H7 (cell line): ENCODE measurements around the gene ITPRIPL1. TPM values are rescaled to one million over a fixed set of nuclear protein-coding genes. Genes with fewer than 3 reads are reported as not detected.
A peak's percentile ranks its signal among the peaks of the same experiment; 100 is the strongest.

Experiments used
- DNase-seq: peaks from one replicate; pipeline ENCODE4 v3.0.0; 2012
- H3K27me3 ChIP-seq: 2 replicates; pipeline ENCODE4 v1.6.0; 2011; ENCODE audit warnings: mild to moderate bottlenecking, low read length; ENCODE audit not compliant: control insufficient read depth, insufficient read depth
- H3K36me3 ChIP-seq: replicated peaks from 2 replicates; pipeline ENCODE4 v1.5.1; 2011; ENCODE audit warnings: low read length; ENCODE audit not compliant: control insufficient read depth, insufficient read depth
- H3K4me3 ChIP-seq: 2 replicates; pipeline ENCODE4 v1.5.1; 2011; ENCODE audit warnings: low read depth, mild to moderate bottlenecking, control low read depth, low read length, moderate library complexity; ENCODE audit not compliant: insufficient read depth
- total RNA-seq: library from RNA; depleted of rRNA; stranded (reverse); fragments of >200 nt; shearing (Covaris generic); gene quantifications from 2 replicates; pipeline ENCODE4 v1.2.3, GENCODE V29; 2014

The ITPRIPL1 gene
- total RNA-seq, 1 experiment from 2014 or later, result 9.0 TPM

- DNase-seq, result no peak
- H3K36me3 ChIP-seq, result no peaks in the 10 kb centered on the region
These were observed 9.6 kb upstream of the ITPRIPL1 start for GRCh38 chr2:96315400-96316071.

GRCh38 chr2:96316999-96317398, 8.1 kb upstream of the ITPRIPL1 start:
- no peak for DNase-seq
- Histone ChIP-seq H3K4me3 (no peak overlapping the region), H3K27me3 (peaks cover 29% of the 10 kb centered on the region), H3K36me3 (no peaks in the 10 kb centered on the region)

More at GRCh38 chr2:96315400-96316071, 9.6 kb upstream of the ITPRIPL1 start:
- peaks cover 14% of the 10 kb centered on the region for H3K27me3 ChIP-seq
- no peak overlapping the region for H3K4me3 ChIP-seq

- Histone ChIP-seq H3K27me3 (peaks cover 33% of the 10 kb centered on the region), H3K36me3 (no peaks in the 10 kb centered on the region), H3K4me3 (no peak overlapping the region)
- DNase-seq, result no peak
These were observed 7.5 kb upstream of the ITPRIPL1 start for GRCh38 chr2:96317584-96317997.

- H3K27me3 ChIP-seq, result peaks cover 43% of the 10 kb centered on the region
These were observed 6.4 kb upstream of the ITPRIPL1 start for GRCh38 chr2:96318723-96319122.

GRCh38 chr2:96319396-96319795, 5.7 kb upstream of the ITPRIPL1 start:
- Histone ChIP-seq H3K4me3 (no peak overlapping the region), H3K36me3 (no peaks in the 10 kb centered on the region), H3K27me3 (peaks cover 46% of the 10 kb centered on the region)
- DNase-seq, result no peak

More at GRCh38 chr2:96318723-96319122, 6.4 kb upstream of the ITPRIPL1 start:
- Histone ChIP-seq H3K36me3 (no peaks in the 10 kb centered on the region), H3K4me3 (no peak overlapping the region)
- DNase-seq, result no peak

GRCh38 chr2:96320326-96320725, 4.8 kb upstream of the ITPRIPL1 start:
- no peak for DNase-seq
- peaks cover 51% of the 10 kb centered on the region for H3K27me3 ChIP-seq
- H3K36me3 ChIP-seq, result no peaks in the 10 kb centered on the region
- no peak overlapping the region for H3K4me3 ChIP-seq

GRCh38 chr2:96320728-96321622, 4.1 kb upstream of the ITPRIPL1 start:
- no peaks in the 10 kb centered on the region for H3K36me3 ChIP-seq
- peaks cover 55% of the 10 kb centered on the region for H3K27me3 ChIP-seq
- DNase-seq, result peak; percentile 78
- peak overlapping the region; percentile 67 for H3K4me3 ChIP-seq

- peaks cover 54% of the 10 kb centered on the region for H3K27me3 ChIP-seq
- H3K36me3 ChIP-seq, result peaks cover 5% of the 10 kb centered on the region
- no peak for DNase-seq
- H3K4me3 ChIP-seq, result no peak overlapping the region
These were observed 1.3 kb upstream of the ITPRIPL1 start for GRCh38 chr2:96323849-96324248.

- Histone ChIP-seq H3K27me3 (peaks cover 48% of the 10 kb centered on the region), H3K4me3 (peak overlapping the region; percentile 60), H3K36me3 (peaks cover 5% of the 10 kb centered on the region)
- no peak for DNase-seq
These were observed 436 bp upstream of the ITPRIPL1 start for GRCh38 chr2:96324721-96325040.

GRCh38 chr2:96325884-96326255, 753 bp downstream of the ITPRIPL1 start:
- DNase-seq, result no peak
- Histone ChIP-seq H3K27me3 (peaks cover 38% of the 10 kb centered on the region), H3K36me3 (peaks cover 5% of the 10 kb centered on the region), H3K4me3 (peak overlapping the region; percentile 60)

GRCh38 chr2:96326564-96326963, 1.4 kb downstream of the ITPRIPL1 start:
- Histone ChIP-seq H3K4me3 (no peak overlapping the region), H3K27me3 (peaks cover 31% of the 10 kb centered on the region), H3K36me3 (peaks cover 5% of the 10 kb centered on the region)
- no peak for DNase-seq

- no peak for DNase-seq
- peaks cover 24% of the 10 kb centered on the region for H3K27me3 ChIP-seq
- H3K36me3 ChIP-seq, result peaks cover 5% of the 10 kb centered on the region
- no peak overlapping the region for H3K4me3 ChIP-seq
These were observed 2.1 kb downstream of the ITPRIPL1 start for GRCh38 chr2:96326990-96327820.

GRCh38 chr2:96329456-96329855, 4.3 kb downstream of the ITPRIPL1 start:
- H3K27me3 ChIP-seq, result peaks cover 9% of the 10 kb centered on the region
- DNase-seq, result no peak
- H3K4me3 ChIP-seq, result no peak overlapping the region
- H3K36me3 ChIP-seq, result peaks cover 5% of the 10 kb centered on the region

- Histone ChIP-seq H3K27me3 (peaks cover 6% of the 10 kb centered on the region; the same call in 1 of the 2 replicates), H3K4me3 (no peak overlapping the region), H3K36me3 (peaks cover 5% of the 10 kb centered on the region)
- DNase-seq, result no peak
These were observed 4.8 kb downstream of the ITPRIPL1 start for GRCh38 chr2:96329874-96330273.
